WTC11 (cell line): ENCODE measurements around the gene CNTN5. TPM values are rescaled to one million over a fixed set of nuclear protein-coding genes. Genes with fewer than 3 reads are reported as not detected.

Source experiments
- ATAC-seq: fragments of 200-7000 bp; cut with Tn5 transposase; 2 replicates; pipeline ENCODE4 v1.10.0; 2021; ENCODE audit warnings: mild to moderate bottlenecking, moderate library complexity
- CTCF ChIA-PET: fragments of 300-600 bp; sonication (Branson Sonifier 250); formaldehyde crosslinking; loops from one replicate; lab custom pipeline; 2021; ENCODE audit warnings: antibody characterized with exemption; lab: Charles Lee
- POLR2A ChIA-PET: fragments of 350-600 bp; sonication (Branson Sonifier 250); formaldehyde crosslinking; loops from one replicate; lab custom pipeline; 2021; ENCODE audit warnings: antibody characterized with exemption; lab: Charles Lee
- DNase-seq: peaks from one replicate; pipeline ENCODE4 v3.0.0; 2021; ENCODE audit warnings: low spot score
- H3K27ac Mint-ChIP-seq: 2 replicates; pipeline ENCODE4 v1.8.0; 2021; ENCODE audit warnings: mixed read lengths
- H3K27me3 Mint-ChIP-seq: 2 replicates; pipeline ENCODE4 v1.8.0; 2021; ENCODE audit warnings: low read depth, mild to moderate bottlenecking, moderate library complexity, mixed read lengths
- H3K36me3 Mint-ChIP-seq: 2 replicates; pipeline ENCODE4 v1.8.0; 2021; ENCODE audit warnings: mixed read lengths
- H3K4me1 Mint-ChIP-seq: 2 replicates; pipeline ENCODE4 v1.8.0; 2022; ENCODE audit warnings: mixed read lengths
- H3K4me3 Mint-ChIP-seq: 2 replicates; pipeline ENCODE4 v1.8.0; 2021; ENCODE audit warnings: mild to moderate bottlenecking, moderate library complexity, mixed read lengths
- H3K9me3 Mint-ChIP-seq: 2 replicates; pipeline ENCODE4 v1.8.0; 2021; ENCODE audit warnings: mixed read lengths
- ATF3 ChIP-seq: sonication (generic); formaldehyde crosslinking; conservative IDR thresholded peaks from 2 replicates; pipeline ENCODE4 v1.8.1; 2022; ENCODE audit warnings: mild to moderate bottlenecking, missing genetic modification reagents
- FOXP1 ChIP-seq: sonication (generic); formaldehyde crosslinking; IDR thresholded peaks from 2 replicates; pipeline ENCODE4 v1.8.0; 2022; ENCODE audit warnings: missing genetic modification reagents, mild to moderate bottlenecking, moderate library complexity, borderline replicate concordance
- GRHL2 ChIP-seq: fragments of 250-450 bp; sonication (Bioruptor Pico); IDR thresholded peaks from 2 replicates; pipeline ENCODE4 v1.8.0; 2022; ENCODE audit warnings: mild to moderate bottlenecking, moderate library complexity; ENCODE audit not compliant: insufficient replicate concordance, severe bottlenecking
- GTF2I ChIP-seq: fragments of 250-450 bp; sonication (Bioruptor Pico); conservative IDR thresholded peaks from 2 replicates; pipeline ENCODE4 v1.4.0; 2021; ENCODE audit warnings: mild to moderate bottlenecking
- MAX ChIP-seq: sonication (generic); formaldehyde crosslinking; IDR thresholded peaks from 2 replicates; pipeline ENCODE4 v1.8.0; 2022; ENCODE audit warnings: mild to moderate bottlenecking, missing genetic modification reagents
- NFATC4 ChIP-seq: fragments of 250-450 bp; sonication (Bioruptor Pico); IDR thresholded peaks from 2 replicates; pipeline ENCODE4 v1.9.0; 2021; ENCODE audit warnings: mild to moderate bottlenecking
- PREB ChIP-seq: sonication (generic); formaldehyde crosslinking; IDR thresholded peaks from 2 replicates; pipeline ENCODE4 v1.8.1; 2022; ENCODE audit warnings: mild to moderate bottlenecking, missing genetic modification reagents, moderate library complexity, borderline replicate concordance
- ZNF138 ChIP-seq: sonication (generic); formaldehyde crosslinking; conservative IDR thresholded peaks from 2 replicates; pipeline ENCODE4 v1.8.1; 2022; ENCODE audit warnings: mild to moderate bottlenecking, moderate library complexity, missing genetic modification reagents
- ZNF232 ChIP-seq: sonication (generic); formaldehyde crosslinking; IDR thresholded peaks from 2 replicates; pipeline ENCODE4 v1.8.0; 2022; ENCODE audit warnings: mild to moderate bottlenecking, missing genetic modification reagents
- ZNF396 ChIP-seq: fragments of 250-450 bp; sonication (Bioruptor Pico); IDR thresholded peaks from 2 replicates; pipeline ENCODE4 v1.8.0; 2021; ENCODE audit warnings: mild to moderate bottlenecking, moderate library complexity, borderline replicate concordance
- ZNF416 ChIP-seq: fragments of 250-450 bp; sonication (Bioruptor Pico); IDR thresholded peaks from 2 replicates; pipeline ENCODE4 v1.9.0; 2021; ENCODE audit warnings: mild to moderate bottlenecking, inconsistent platforms
- total RNA-seq: library from RNA; stranded (reverse); gene quantifications from 3 replicates; pipeline ENCODE4 v1.2.3, GENCODE V29; 2021
- TF ChIP-seq, protein P1 (sequence below): sonication (generic); formaldehyde crosslinking; IDR thresholded peaks from 2 replicates; pipeline ENCODE4 v1.8.1; 2023; ENCODE audit warnings: mild to moderate bottlenecking, missing genetic modification reagents
- TF ChIP-seq, protein P2 (sequence below): sonication (generic); formaldehyde crosslinking; IDR thresholded peaks from 2 replicates; pipeline ENCODE4 v1.8.0; 2023; ENCODE audit warnings: missing genetic modification reagents, mild to moderate bottlenecking, borderline replicate concordance
- TF ChIP-seq, protein P3 (sequence below): sonication (generic); formaldehyde crosslinking; conservative IDR thresholded peaks from 2 replicates; pipeline ENCODE4 v1.8.1; 2023; ENCODE audit warnings: mild to moderate bottlenecking, low read depth, missing genetic modification reagents, moderate library complexity

The CNTN5 gene
- total RNA-seq, 1 experiment from 2014 or later = 0.07 TPM

DNA sequence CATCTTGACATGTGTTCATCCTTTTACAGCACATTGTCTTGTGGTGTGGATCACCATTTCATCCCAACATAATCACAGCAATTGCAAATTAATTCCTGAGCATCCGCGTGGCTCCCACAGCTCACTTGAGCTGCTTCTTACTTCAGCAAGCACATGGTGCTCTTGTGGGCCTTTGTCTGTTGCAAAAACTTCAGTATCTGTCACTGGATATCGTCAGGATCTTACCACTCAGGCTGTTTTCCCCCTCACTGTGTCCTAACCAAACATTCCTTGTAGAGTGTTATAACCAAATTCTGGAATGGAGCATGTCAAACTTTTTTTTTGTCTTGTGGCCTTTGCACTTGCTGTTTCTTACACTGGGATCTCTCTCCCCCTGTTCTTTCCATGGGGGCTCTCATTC, 983.2 kb downstream of the CNTN5 start (continued):
- TF ChIP-seq, protein P1, sequence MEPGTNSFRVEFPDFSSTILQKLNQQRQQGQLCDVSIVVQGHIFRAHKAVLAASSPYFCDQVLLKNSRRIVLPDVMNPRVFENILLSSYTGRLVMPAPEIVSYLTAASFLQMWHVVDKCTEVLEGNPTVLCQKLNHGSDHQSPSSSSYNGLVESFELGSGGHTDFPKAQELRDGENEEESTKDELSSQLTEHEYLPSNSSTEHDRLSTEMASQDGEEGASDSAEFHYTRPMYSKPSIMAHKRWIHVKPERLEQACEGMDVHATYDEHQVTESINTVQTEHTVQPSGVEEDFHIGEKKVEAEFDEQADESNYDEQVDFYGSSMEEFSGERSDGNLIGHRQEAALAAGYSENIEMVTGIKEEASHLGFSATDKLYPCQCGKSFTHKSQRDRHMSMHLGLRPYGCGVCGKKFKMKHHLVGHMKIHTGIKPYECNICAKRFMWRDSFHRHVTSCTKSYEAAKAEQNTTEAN = no peak
- TF ChIP-seq ATF3 (no peak), PREB (CRISPR knock-in tag) (no peak)

DNA sequence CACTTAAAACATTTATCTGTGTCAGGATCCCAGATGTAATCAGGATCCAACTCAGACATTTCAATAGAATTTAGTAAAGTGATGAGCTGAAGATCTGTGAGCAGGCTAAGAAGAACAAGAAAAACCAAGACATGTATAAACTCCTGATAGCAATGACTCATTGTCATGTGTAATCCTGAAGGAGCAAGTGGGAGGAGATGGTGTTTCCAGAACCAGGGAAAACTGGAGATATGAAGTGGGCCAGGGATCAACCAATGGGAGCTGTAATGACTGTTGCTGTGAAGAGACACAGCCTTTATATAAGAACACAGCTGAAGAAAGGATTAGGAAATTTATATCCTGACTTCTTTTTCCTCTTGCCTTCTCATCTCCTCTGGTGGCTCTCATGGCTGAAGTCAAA, 983.8 kb downstream of the CNTN5 start:
- POLR2A ChIA-PET = interaction anchor here (0.6 kb wide), 1 partner anchor 520 kb away, joined by 4 read pairs; no protein-coding TSS in a partner anchor
- CTCF ChIA-PET = no interaction called here
- no peak for TF ChIP-seq ZNF138 (CRISPR knock-in tag)
- TF ChIP-seq, protein P2, sequence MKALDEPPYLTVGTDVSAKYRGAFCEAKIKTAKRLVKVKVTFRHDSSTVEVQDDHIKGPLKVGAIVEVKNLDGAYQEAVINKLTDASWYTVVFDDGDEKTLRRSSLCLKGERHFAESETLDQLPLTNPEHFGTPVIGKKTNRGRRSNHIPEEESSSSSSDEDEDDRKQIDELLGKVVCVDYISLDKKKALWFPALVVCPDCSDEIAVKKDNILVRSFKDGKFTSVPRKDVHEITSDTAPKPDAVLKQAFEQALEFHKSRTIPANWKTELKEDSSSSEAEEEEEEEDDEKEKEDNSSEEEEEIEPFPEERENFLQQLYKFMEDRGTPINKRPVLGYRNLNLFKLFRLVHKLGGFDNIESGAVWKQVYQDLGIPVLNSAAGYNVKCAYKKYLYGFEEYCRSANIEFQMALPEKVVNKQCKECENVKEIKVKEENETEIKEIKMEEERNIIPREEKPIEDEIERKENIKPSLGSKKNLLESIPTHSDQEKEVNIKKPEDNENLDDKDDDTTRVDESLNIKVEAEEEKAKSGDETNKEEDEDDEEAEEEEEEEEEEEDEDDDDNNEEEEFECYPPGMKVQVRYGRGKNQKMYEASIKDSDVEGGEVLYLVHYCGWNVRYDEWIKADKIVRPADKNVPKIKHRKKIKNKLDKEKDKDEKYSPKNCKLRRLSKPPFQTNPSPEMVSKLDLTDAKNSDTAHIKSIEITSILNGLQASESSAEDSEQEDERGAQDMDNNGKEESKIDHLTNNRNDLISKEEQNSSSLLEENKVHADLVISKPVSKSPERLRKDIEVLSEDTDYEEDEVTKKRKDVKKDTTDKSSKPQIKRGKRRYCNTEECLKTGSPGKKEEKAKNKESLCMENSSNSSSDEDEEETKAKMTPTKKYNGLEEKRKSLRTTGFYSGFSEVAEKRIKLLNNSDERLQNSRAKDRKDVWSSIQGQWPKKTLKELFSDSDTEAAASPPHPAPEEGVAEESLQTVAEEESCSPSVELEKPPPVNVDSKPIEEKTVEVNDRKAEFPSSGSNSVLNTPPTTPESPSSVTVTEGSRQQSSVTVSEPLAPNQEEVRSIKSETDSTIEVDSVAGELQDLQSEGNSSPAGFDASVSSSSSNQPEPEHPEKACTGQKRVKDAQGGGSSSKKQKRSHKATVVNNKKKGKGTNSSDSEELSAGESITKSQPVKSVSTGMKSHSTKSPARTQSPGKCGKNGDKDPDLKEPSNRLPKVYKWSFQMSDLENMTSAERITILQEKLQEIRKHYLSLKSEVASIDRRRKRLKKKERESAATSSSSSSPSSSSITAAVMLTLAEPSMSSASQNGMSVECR (CRISPR knock-in tag) = no peak
- no peak for TF ChIP-seq ZNF416 (CRISPR knock-in tag)
- no peak for TF ChIP-seq GRHL2 (CRISPR knock-in tag)
- no peak for TF ChIP-seq FOXP1 (CRISPR knock-in tag)
- TF ChIP-seq ZNF232 (CRISPR knock-in tag) = no peak
- no peak for TF ChIP-seq MAX
- no peak for TF ChIP-seq GTF2I
- TF ChIP-seq NFATC4 (CRISPR knock-in tag) = no peak
- TF ChIP-seq, protein P3, sequence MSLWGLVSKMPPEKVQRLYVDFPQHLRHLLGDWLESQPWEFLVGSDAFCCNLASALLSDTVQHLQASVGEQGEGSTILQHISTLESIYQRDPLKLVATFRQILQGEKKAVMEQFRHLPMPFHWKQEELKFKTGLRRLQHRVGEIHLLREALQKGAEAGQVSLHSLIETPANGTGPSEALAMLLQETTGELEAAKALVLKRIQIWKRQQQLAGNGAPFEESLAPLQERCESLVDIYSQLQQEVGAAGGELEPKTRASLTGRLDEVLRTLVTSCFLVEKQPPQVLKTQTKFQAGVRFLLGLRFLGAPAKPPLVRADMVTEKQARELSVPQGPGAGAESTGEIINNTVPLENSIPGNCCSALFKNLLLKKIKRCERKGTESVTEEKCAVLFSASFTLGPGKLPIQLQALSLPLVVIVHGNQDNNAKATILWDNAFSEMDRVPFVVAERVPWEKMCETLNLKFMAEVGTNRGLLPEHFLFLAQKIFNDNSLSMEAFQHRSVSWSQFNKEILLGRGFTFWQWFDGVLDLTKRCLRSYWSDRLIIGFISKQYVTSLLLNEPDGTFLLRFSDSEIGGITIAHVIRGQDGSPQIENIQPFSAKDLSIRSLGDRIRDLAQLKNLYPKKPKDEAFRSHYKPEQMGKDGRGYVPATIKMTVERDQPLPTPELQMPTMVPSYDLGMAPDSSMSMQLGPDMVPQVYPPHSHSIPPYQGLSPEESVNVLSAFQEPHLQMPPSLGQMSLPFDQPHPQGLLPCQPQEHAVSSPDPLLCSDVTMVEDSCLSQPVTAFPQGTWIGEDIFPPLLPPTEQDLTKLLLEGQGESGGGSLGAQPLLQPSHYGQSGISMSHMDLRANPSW (CRISPR knock-in tag) = no peak
- no peak for TF ChIP-seq ZNF396 (CRISPR knock-in tag)
- Mint-ChIP-seq H3K27ac (no peak overlapping the region), H3K4me3 (no peak overlapping the region), H3K4me1 (no peaks in the 10 kb centered on the region), H3K36me3 (peaks cover 8% of the 10 kb centered on the region), H3K27me3 (no peaks in the 10 kb centered on the region; the same call in 1 of the 2 replicates), H3K9me3 (peaks cover 15% of the 10 kb centered on the region)
- no peak for ATAC-seq
- DNase-seq = no peak
